GM12864 (cell line): ENCODE data around the gene RPL29.
A peak's percentile ranks its signal among the peaks of the same experiment; 100 is the strongest.

ENCODE experiments used
- DNase-seq: peaks from one replicate; pipeline ENCODE4 v3.0.0-alpha.2; 2011; ENCODE audit warnings: low read depth
- H3K4me3 ChIP-seq: 2 replicates; pipeline ENCODE4 v1.5.1; 2011; ENCODE audit warnings: mild to moderate bottlenecking, low read depth, low read length, control low read depth
- CTCF ChIP-seq: IDR thresholded peaks from 2 replicates; pipeline ENCODE4 v1.5.1; 2011; ENCODE audit warnings: low read depth, mild to moderate bottlenecking, moderate library complexity, low read length, control low read depth, inconsistent platforms; ENCODE audit errors: missing control alignments

The RPL29 gene

GRCh38 chr3:51974277-51974962 is 21.3 kb downstream of the RPL29 start:
- DNase-seq, result no peak
- no peak for TF ChIP-seq CTCF
- H3K4me3 ChIP-seq, result peak overlapping the region; percentile 72

GRCh38 chr3:51971350-51971749 is 24.3 kb downstream of the RPL29 start:
- no peak for TF ChIP-seq CTCF
- H3K4me3 ChIP-seq, result no peak overlapping the region
- no peak for DNase-seq

GRCh38 chr3:51970606-51971300 is 24.9 kb downstream of the RPL29 start:
- no peak for TF ChIP-seq CTCF
- H3K4me3 ChIP-seq, result no peak overlapping the region
- DNase-seq, result no peak

- DNase-seq, result no peak
- no peak for TF ChIP-seq CTCF
- no peak overlapping the region for H3K4me3 ChIP-seq
Observed at GRCh38 chr3:51969841-51970240, 25.9 kb downstream of the RPL29 start.

GRCh38 chr3:51968883-51969678 is 26.6 kb downstream of the RPL29 start:
- no peak overlapping the region for H3K4me3 ChIP-seq
- TF ChIP-seq CTCF, result no peak
- no peak for DNase-seq

GRCh38 chr3:51968170-51968775 is 27.4 kb downstream of the RPL29 start:
- TF ChIP-seq CTCF, result no peak
- peak overlapping the region; percentile 63 for H3K4me3 ChIP-seq
- no peak for DNase-seq
